K562 (cell line): ENCODE measurements around the gene ZNF500. TPM values are rescaled to one million over a fixed set of nuclear protein-coding genes. Genes with fewer than 3 reads are reported as not detected.
A peak's percentile ranks its signal among the peaks of the same experiment; 100 is the strongest.

Experiments used
- DACH1 ChIP-seq: fragments of 450-650 bp; IDR thresholded peaks from 2 replicates; pipeline ENCODE4 v1.6.1; 2018; ENCODE audit not compliant: partially characterized antibody
- ETV1 ChIP-seq: fragments of 450-650 bp; conservative IDR thresholded peaks from 2 replicates; pipeline ENCODE4 v1.6.1; 2016; ENCODE audit warnings: missing genetic modification characterization, control low read depth, low read depth, missing compliant biosample characterization
- GATA2 ChIP-seq: sonication (generic); formaldehyde crosslinking; IDR thresholded peaks from 2 replicates; pipeline ENCODE4 v1.4.0; 2020; ENCODE audit warnings: mild to moderate bottlenecking, missing genetic modification reagents
- HNRNPK ChIP-seq: fragments of 200-400 bp; formaldehyde crosslinking; IDR thresholded peaks from one replicate; pipeline ENCODE4 v1.6.1; 2018; ENCODE audit warnings: mild to moderate bottlenecking, low read depth, low read length; ENCODE audit not compliant: poor library complexity, severe bottlenecking
- NFXL1 ChIP-seq: fragments of 450-650 bp; formaldehyde crosslinking; IDR thresholded peaks from 2 replicates; pipeline ENCODE4 v1.4.0; 2021; ENCODE audit warnings: mild to moderate bottlenecking
- PHB ChIP-seq: fragments of 250-450 bp; sonication (Bioruptor Pico); IDR thresholded peaks from 2 replicates; pipeline ENCODE4 v1.5.0; 2021
- PTBP1 ChIP-seq: fragments of 200-400 bp; formaldehyde crosslinking; IDR thresholded peaks from 2 replicates; pipeline ENCODE4 v1.6.1; 2017; ENCODE audit warnings: low read depth, low read length
- TBL1XR1 ChIP-seq, 2 experiments: IDR thresholded peaks; 2 replicates each; pipeline ENCODE4 v1.6.1; 2012; ENCODE audit warnings: improper control_type of control experiment in 2 of 2, low read length in 2 of 2, mild to moderate bottlenecking in 1 of 2
- TEAD1 ChIP-seq, 2 experiments: fragments of 450-650 bp in 1 of 2; sonication (generic) in 1 of 2; formaldehyde crosslinking; IDR thresholded peaks; 2 replicates each; pipeline versions ENCODE4 v1.4.0 to v1.8.0; 2020 to 2022; ENCODE audit warnings: mild to moderate bottlenecking in 2 of 2, missing genetic modification reagents in 1 of 2
- XRCC3 ChIP-seq: fragments of 450-650 bp; IDR thresholded peaks from 2 replicates; pipeline ENCODE4 v1.6.1; 2017; ENCODE audit warnings: mild to moderate bottlenecking, moderate library complexity
- ZC3H8 ChIP-seq: fragments of 450-650 bp; IDR thresholded peaks from 2 replicates; pipeline ENCODE4 v1.6.1; 2017
- ZNF134 ChIP-seq: fragments of 250-450 bp; sonication (Bioruptor Pico); conservative IDR thresholded peaks from 2 replicates; pipeline ENCODE4 v1.4.0; 2020
- ZNF239 ChIP-seq: fragments of 250-450 bp; sonication (Bioruptor Pico); IDR thresholded peaks from 2 replicates; pipeline ENCODE4 v1.4.0; 2020; ENCODE audit warnings: mild to moderate bottlenecking
- ZNF316 ChIP-seq: fragments of 450-650 bp; IDR thresholded peaks from 2 replicates; pipeline ENCODE4 v1.6.1; 2016
- polyA plus RNA-seq, 8 experiments: library from polyadenylated mRNA; depleted of rRNA in 4 of 8; stranded (reverse) in 5 of 8; unstranded in 3 of 8; fragments of >200 nt; fragmentation: Nextera tagmentation in 2 of 8; fragmentation: Illumina TruSeq in 1 of 8; extraction: Ambion mirVana in 2 of 8; extraction: Trizol in 1 of 8; gene quantifications; 2 replicates each; pipeline versions ENCODE4 v1.2.1 to v1.2.3, GENCODE V29; 2011 to 2014; ENCODE audit warnings: inconsistent platforms in 1 of 8, missing spikeins in 1 of 8
- total RNA-seq, 7 experiments: library from RNA; depleted of rRNA in 6 of 7; stranded (reverse); fragments of >200 nt in 6 of 7; fragmentation: Illumina TruSeq in 2 of 7; extraction: Trizol in 2 of 7; gene quantifications; 2 replicates each; pipeline versions ENCODE4 v1.2.1 to v1.2.3, GENCODE V29; 2011 to 2021; ENCODE audit warnings: low replicate concordance in 1 of 7
- TF ChIP-seq, protein P1 (sequence below): fragments of 450-650 bp; IDR thresholded peaks from 2 replicates; pipeline ENCODE4 v1.7.0; 2016; ENCODE audit warnings: borderline replicate concordance
- TF ChIP-seq, protein P2 (sequence below): fragments of 250-450 bp; sonication (Bioruptor Pico); IDR thresholded peaks from 2 replicates; pipeline ENCODE4 v1.4.0; 2020; ENCODE audit warnings: mild to moderate bottlenecking
- TF ChIP-seq, protein P3 (sequence below): fragments of 450-650 bp; IDR thresholded peaks from 2 replicates; pipeline ENCODE4 v1.6.1; 2017; ENCODE audit warnings: mild to moderate bottlenecking, moderate library complexity
- TF ChIP-seq, protein P4 (sequence below): fragments of 250-450 bp; sonication (Bioruptor Pico); IDR thresholded peaks from 2 replicates; pipeline ENCODE4 v1.8.0; 2022; ENCODE audit warnings: inconsistent platforms
- TF ChIP-seq, protein P5 (sequence below): fragments of 450-650 bp; IDR thresholded peaks from 2 replicates; pipeline ENCODE4 v1.6.1; 2017; ENCODE audit warnings: antibody characterized with exemption, mild to moderate bottlenecking

ZNF500 gene
- total and polyA plus RNA-seq, 9 of the 15 experiments (the other 6 are each of a cell fraction or from before 2014, with no cell fraction given) = 0.80 to 20.8 (median 5.3) TPM

DNA sequence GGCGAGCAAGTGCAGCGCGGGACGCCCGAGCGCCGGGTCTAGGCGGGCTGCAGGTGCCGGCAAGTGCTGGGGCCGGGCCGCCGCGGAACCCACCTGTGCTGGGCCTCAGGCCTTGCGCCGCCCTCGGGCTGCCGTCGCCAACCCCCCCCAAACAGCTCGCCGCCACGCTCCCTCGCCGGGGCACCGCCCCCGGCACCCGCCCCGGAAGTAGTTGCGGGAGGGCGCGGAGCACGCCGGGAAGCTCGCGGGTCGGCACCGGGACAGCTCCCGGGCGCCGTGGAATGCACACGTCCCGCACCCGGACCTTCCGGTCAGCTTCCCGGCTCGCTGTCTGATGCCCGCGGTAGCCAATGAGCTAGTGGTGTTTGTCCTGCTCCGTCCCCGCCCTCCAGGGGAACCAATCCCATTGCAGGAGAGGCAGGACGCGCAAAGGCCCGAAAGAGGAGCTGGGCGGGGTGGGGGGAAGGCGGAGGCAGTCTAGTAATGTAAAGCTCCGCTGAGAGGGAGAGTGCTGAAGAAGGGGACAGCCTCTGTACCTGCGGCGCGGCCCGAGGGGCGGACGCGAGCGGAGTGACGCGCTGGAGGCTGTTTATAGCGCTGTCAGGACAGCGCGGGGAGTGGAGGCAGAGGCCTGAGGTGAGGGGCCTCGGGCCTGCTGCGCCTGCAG lies 32.8 kb downstream of the ZNF500 start, which contains the start of the genes ANKS3 and DNAAF8 (continued):
- TF ChIP-seq, protein P1, sequence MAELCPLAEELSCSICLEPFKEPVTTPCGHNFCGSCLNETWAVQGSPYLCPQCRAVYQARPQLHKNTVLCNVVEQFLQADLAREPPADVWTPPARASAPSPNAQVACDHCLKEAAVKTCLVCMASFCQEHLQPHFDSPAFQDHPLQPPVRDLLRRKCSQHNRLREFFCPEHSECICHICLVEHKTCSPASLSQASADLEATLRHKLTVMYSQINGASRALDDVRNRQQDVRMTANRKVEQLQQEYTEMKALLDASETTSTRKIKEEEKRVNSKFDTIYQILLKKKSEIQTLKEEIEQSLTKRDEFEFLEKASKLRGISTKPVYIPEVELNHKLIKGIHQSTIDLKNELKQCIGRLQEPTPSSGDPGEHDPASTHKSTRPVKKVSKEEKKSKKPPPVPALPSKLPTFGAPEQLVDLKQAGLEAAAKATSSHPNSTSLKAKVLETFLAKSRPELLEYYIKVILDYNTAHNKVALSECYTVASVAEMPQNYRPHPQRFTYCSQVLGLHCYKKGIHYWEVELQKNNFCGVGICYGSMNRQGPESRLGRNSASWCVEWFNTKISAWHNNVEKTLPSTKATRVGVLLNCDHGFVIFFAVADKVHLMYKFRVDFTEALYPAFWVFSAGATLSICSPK = no peak
- TF ChIP-seq ZNF316 = no peak
- no peak for TF ChIP-seq ZNF239 (CRISPR knock-in tag)
- TF ChIP-seq, protein P2, sequence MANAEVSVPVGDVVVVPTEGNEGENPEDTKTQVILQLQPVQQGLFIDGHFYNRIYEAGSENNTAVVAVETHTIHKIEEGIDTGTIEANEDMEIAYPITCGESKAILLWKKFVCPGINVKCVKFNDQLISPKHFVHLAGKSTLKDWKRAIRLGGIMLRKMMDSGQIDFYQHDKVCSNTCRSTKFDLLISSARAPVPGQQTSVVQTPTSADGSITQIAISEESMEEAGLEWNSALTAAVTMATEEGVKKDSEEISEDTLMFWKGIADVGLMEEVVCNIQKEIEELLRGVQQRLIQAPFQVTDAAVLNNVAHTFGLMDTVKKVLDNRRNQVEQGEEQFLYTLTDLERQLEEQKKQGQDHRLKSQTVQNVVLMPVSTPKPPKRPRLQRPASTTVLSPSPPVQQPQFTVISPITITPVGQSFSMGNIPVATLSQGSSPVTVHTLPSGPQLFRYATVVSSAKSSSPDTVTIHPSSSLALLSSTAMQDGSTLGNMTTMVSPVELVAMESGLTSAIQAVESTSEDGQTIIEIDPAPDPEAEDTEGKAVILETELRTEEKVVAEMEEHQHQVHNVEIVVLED (CRISPR knock-in tag) = peak; percentile 74
- TF ChIP-seq PHB (CRISPR knock-in tag) = no peak
- no peak for TF ChIP-seq ZC3H8
- TF ChIP-seq, protein P3, sequence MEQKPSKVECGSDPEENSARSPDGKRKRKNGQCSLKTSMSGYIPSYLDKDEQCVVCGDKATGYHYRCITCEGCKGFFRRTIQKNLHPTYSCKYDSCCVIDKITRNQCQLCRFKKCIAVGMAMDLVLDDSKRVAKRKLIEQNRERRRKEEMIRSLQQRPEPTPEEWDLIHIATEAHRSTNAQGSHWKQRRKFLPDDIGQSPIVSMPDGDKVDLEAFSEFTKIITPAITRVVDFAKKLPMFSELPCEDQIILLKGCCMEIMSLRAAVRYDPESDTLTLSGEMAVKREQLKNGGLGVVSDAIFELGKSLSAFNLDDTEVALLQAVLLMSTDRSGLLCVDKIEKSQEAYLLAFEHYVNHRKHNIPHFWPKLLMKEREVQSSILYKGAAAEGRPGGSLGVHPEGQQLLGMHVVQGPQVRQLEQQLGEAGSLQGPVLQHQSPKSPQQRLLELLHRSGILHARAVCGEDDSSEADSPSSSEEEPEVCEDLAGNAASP = no peak
- no peak for TF ChIP-seq DACH1
- TF ChIP-seq, protein P4, sequence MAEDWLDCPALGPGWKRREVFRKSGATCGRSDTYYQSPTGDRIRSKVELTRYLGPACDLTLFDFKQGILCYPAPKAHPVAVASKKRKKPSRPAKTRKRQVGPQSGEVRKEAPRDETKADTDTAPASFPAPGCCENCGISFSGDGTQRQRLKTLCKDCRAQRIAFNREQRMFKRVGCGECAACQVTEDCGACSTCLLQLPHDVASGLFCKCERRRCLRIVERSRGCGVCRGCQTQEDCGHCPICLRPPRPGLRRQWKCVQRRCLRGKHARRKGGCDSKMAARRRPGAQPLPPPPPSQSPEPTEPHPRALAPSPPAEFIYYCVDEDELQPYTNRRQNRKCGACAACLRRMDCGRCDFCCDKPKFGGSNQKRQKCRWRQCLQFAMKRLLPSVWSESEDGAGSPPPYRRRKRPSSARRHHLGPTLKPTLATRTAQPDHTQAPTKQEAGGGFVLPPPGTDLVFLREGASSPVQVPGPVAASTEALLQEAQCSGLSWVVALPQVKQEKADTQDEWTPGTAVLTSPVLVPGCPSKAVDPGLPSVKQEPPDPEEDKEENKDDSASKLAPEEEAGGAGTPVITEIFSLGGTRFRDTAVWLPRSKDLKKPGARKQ (CRISPR knock-in tag) = no peak
- TF ChIP-seq TBL1XR1 (IDR thresholded peaks at IDR 0.05; ENCODE audit: low read length in 2 of 2) = no peak
- TF ChIP-seq ZNF134 (CRISPR knock-in tag) = no peak
- no peak for TF ChIP-seq HNRNPK
- no peak for TF ChIP-seq GATA2 (CRISPR knock-in tag)
- no peak for TF ChIP-seq NFXL1 (CRISPR knock-in tag)
- no peak for TF ChIP-seq XRCC3
- TF ChIP-seq, protein P5, sequence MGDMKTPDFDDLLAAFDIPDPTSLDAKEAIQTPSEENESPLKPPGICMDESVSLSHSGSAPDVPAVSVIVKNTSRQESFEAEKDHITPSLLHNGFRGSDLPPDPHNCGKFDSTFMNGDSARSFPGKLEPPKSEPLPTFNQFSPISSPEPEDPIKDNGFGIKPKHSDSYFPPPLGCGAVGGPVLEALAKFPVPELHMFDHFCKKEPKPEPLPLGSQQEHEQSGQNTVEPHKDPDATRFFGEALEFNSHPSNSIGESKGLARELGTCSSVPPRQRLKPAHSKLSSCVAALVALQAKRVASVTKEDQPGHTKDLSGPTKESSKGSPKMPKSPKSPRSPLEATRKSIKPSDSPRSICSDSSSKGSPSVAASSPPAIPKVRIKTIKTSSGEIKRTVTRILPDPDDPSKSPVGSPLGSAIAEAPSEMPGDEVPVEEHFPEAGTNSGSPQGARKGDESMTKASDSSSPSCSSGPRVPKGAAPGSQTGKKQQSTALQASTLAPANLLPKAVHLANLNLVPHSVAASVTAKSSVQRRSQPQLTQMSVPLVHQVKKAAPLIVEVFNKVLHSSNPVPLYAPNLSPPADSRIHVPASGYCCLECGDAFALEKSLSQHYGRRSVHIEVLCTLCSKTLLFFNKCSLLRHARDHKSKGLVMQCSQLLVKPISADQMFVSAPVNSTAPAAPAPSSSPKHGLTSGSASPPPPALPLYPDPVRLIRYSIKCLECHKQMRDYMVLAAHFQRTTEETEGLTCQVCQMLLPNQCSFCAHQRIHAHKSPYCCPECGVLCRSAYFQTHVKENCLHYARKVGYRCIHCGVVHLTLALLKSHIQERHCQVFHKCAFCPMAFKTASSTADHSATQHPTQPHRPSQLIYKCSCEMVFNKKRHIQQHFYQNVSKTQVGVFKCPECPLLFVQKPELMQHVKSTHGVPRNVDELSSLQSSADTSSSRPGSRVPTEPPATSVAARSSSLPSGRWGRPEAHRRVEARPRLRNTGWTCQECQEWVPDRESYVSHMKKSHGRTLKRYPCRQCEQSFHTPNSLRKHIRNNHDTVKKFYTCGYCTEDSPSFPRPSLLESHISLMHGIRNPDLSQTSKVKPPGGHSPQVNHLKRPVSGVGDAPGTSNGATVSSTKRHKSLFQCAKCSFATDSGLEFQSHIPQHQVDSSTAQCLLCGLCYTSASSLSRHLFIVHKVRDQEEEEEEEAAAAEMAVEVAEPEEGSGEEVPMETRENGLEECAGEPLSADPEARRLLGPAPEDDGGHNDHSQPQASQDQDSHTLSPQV = no peak; the same call in 1 of the 2 replicates
- peak; percentile 81 for TF ChIP-seq ETV1
- TF ChIP-seq TEAD1 (CRISPR knock-in tag; IDR thresholded peaks at IDR 0.05) = peak; percentile 83 to 98; a peak in 3 of 4 replicates
- TF ChIP-seq PTBP1 = no peak
